B cell (primary cell): Measurements from ENCODE around the gene CT45A10. TPM values are rescaled to one million over a fixed set of nuclear protein-coding genes. Genes with fewer than 3 reads are reported as not detected.
"Not testable (repeated sequence)": the region's sequence is repeated elsewhere in the genome, so short reads cannot be mapped to it uniquely, and the experiment has no call there.

ENCODE experiments used
- ATAC-seq: fragments of 200-7000 bp; cut with Tn5 transposase; one replicate; pipeline ENCODE4 v1.10.0; 2021; ENCODE audit warnings: low read depth, mild to moderate bottlenecking, moderate number of reproducible peaks, moderate library complexity
- CTCF ChIA-PET: fragments of 350-600 bp; sonication (Branson Sonifier 250); formaldehyde crosslinking; loops from one replicate; lab custom pipeline; 2021; ENCODE audit warnings: antibody characterized with exemption, inconsistent platforms; lab: Charles Lee
- POLR2A ChIA-PET: fragments of 350-600 bp; sonication (Branson Sonifier 250); formaldehyde crosslinking; loops from one replicate; lab custom pipeline; 2021; ENCODE audit warnings: antibody characterized with exemption; lab: Charles Lee
- DNase-seq: peaks from one replicate; pipeline ENCODE4 v3.0.0; 2013
- H2AFZ ChIP-seq: 2 replicates; pipeline ENCODE4 v1.6.1; 2012; ENCODE audit warnings: mild to moderate bottlenecking, low read depth, low read length; ENCODE audit not compliant: insufficient read depth, poor library complexity, severe bottlenecking
- H3K27ac ChIP-seq, 2 donors: 1 replicate in 1 of 2; 2 replicates in 1 of 2; pipeline ENCODE4 v1.5.1; 2012 to 2013; ENCODE audit warnings: low read length in 2 of 2, mild to moderate bottlenecking in 2 of 2, moderate library complexity in 1 of 2
- H3K27me3 ChIP-seq, 4 experiments: fragments of 200-600 bp in 1 of 4; sonication (generic) in 1 of 4; replicated peaks in 1 of 4; 1 replicate in 2 of 4; 2 replicates in 2 of 4; pipeline versions ENCODE4 v1.6.1 to v1.7.0; 2013 to 2016; ENCODE audit warnings: low read length in 3 of 4, mild to moderate bottlenecking in 2 of 4, mixed read lengths in 1 of 4, moderate library complexity in 1 of 4; ENCODE audit not compliant: insufficient read depth in 4 of 4, control insufficient read depth in 3 of 4; ENCODE audit errors: control extremely low read depth in 1 of 4
- H3K36me3 ChIP-seq, 2 experiments: replicated peaks in 1 of 2; 1 replicate in 1 of 2; 2 replicates in 1 of 2; pipeline versions ENCODE4 v1.6.1 to v1.7.1; 2013; ENCODE audit warnings: low read length in 1 of 2; ENCODE audit not compliant: insufficient read depth in 2 of 2, control insufficient read depth in 1 of 2; ENCODE audit errors: control extremely low read depth in 1 of 2, extremely low read depth in 1 of 2
- H3K4me1 ChIP-seq, 2 donors: fragments of 200-600 bp in 1 of 2; sonication (generic) in 1 of 2; 1 replicate in 1 of 2; 2 replicates in 1 of 2; pipeline versions ENCODE4 v1.5.1 to v1.6.1; 2013 to 2017; ENCODE audit warnings: low read length in 2 of 2; ENCODE audit not compliant: control insufficient read depth in 2 of 2, insufficient read depth in 2 of 2
- H3K4me2 ChIP-seq: replicated peaks from 2 replicates; pipeline ENCODE3; 2012; ENCODE audit warnings: mild to moderate bottlenecking, low read depth, low read length; ENCODE audit not compliant: poor library complexity, severe bottlenecking
- H3K4me3 ChIP-seq, 5 experiments: fragments of 200-600 bp in 1 of 5; sonication (generic) in 1 of 5; 1 replicate in 3 of 5; 2 replicates in 2 of 5; pipeline versions ENCODE4 v1.5.1 to v1.7.0; 2011 to 2016; ENCODE audit warnings: low read length in 4 of 5, mild to moderate bottlenecking in 4 of 5, low read depth in 2 of 5, control low read depth in 1 of 5, moderate library complexity in 1 of 5; ENCODE audit not compliant: insufficient read depth in 1 of 5; ENCODE audit errors: control extremely low read depth in 1 of 5, extremely low read depth in 1 of 5
- H3K79me2 ChIP-seq: fragments of 200-600 bp; sonication (generic); one replicate; pipeline ENCODE4 v1.6.0; 2016; ENCODE audit warnings: low read length; ENCODE audit not compliant: control insufficient read depth, insufficient read depth
- H3K9ac ChIP-seq: fragments of 200-600 bp; sonication (generic); 2 replicates; pipeline ENCODE4 v1.6.1; 2017; ENCODE audit warnings: mild to moderate bottlenecking, low read length, moderate library complexity
- H3K9me3 ChIP-seq, 3 donors: one replicate each; pipeline versions ENCODE4 v1.6.1 to v1.7.1; 2013; ENCODE audit warnings: low read length in 2 of 3; ENCODE audit not compliant: control insufficient read depth in 2 of 3, insufficient read depth in 1 of 3; ENCODE audit errors: control extremely low read depth in 1 of 3
- H4K20me1 ChIP-seq: 2 replicates; pipeline ENCODE4 v1.6.0; 2012; ENCODE audit warnings: mild to moderate bottlenecking, low read length; ENCODE audit not compliant: insufficient read depth, control insufficient read depth, poor library complexity, severe bottlenecking
- H3K27ac Mint-ChIP-seq: one replicate; pipeline ENCODE4 v1.8.0; 2021; ENCODE audit warnings: mixed read lengths
- H3K27me3 Mint-ChIP-seq: one replicate; pipeline ENCODE4 v1.8.0; 2021; ENCODE audit warnings: mixed read lengths
- H3K4me1 Mint-ChIP-seq: one replicate; pipeline ENCODE4 v1.8.0; 2021; ENCODE audit warnings: mixed read lengths
- H3K4me3 Mint-ChIP-seq: one replicate; pipeline ENCODE4 v1.8.0; 2021; ENCODE audit warnings: mixed read lengths
- H3K9me3 Mint-ChIP-seq: one replicate; pipeline ENCODE4 v1.8.0; 2022; ENCODE audit warnings: mixed read lengths; ENCODE audit not compliant: insufficient read depth
- WGBS: methylation state at CpG from one replicate; pipeline ENCODE4 v1.1.5; 2013; ENCODE audit warnings: missing lambda C conversion rate; ENCODE audit not compliant: insufficient coverage; 5-methylcytosine and 5-hydroxymethylcytosine counted together
- intact Hi-C: fragments of 100-400 bp; cut with micrococcal nuclease; formaldehyde crosslinking; loops from one replicate; pipeline ENCODE4 v1.10.0; 2022
- polyA plus RNA-seq: library from polyadenylated mRNA; depleted of rRNA; stranded (reverse); fragments of >200 nt; gene quantifications from 2 replicates; pipeline ENCODE4 v1.2.3, GENCODE V29; 2012
- total RNA-seq, 2 donors: library from RNA; stranded (reverse); fragments of 120-200 nt in 1 of 2; gene quantifications; 1 replicate in 1 of 2; 2 replicates in 1 of 2; pipeline versions ENCODE4 v1.2.3 to v1.2.4, GENCODE V29; 2013 to 2022

The CT45A10 gene
- total and polyA plus RNA-seq, 2 donors (not counting 1 experiment from before 2014, with no cell fraction given): not detected

DNA sequence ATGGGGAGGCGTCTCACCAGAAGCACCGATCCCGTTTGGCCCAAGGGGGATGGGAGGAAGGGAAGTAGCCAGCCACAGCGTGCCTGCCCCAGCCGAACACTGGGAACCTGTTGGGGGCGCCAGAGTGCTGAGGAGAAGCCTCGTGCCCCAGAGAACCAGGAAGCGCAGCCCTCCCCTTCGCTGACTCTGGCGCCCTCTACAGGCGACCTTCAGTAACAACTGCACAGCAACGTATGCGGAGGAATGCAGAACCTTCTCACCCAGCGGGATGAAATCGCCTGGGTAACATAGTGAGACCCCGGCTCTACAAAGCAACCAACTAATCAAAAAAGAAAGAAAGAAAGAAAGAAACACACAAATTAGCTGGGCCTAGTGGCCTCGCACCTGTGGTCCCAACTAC is 56.1 kb downstream of the CT45A10 start, which contains the start of gene CT45A7:
Gene CT45A7, minus strand, starts transcription at position 101 of the 400 bp plus-strand sequence. CDS start 3,747 bp downstream, outside the sequence.
- CTCF ChIA-PET: not testable (repeated sequence)

More for the DNA sequence above, 56.1 kb downstream of the CT45A10 start, which contains the start of gene CT45A7:
- H3K27me3 Mint-ChIP-seq, H3K9me3 ChIP-seq, intact Hi-C loops, H3K27ac ChIP-seq, H3K9ac ChIP-seq, ATAC-seq, H2AFZ ChIP-seq, H3K4me1 ChIP-seq, H3K4me1 Mint-ChIP-seq, H3K4me3 ChIP-seq, H3K27me3 ChIP-seq, H3K9me3 Mint-ChIP-seq, H3K4me3 Mint-ChIP-seq, H3K27ac Mint-ChIP-seq, H3K4me2 ChIP-seq, DNase-seq, H3K79me2 ChIP-seq, H3K36me3 ChIP-seq, POLR2A ChIA-PET, H4K20me1 ChIP-seq: not testable (repeated sequence)
- WGBS: no CpG with 5 or more reads among the region's 17 CpGs

Other genes with a start within 250 kb of the CT45A10 start
- gene CT45A1, start 179.8 kb downstream of the CT45A10 start, total RNA-seq: not detected in 2 replicates
- gene CT45A1, start 179.8 kb downstream of the CT45A10 start, polyA plus RNA-seq: not detected in 2 replicates
- gene CT45A3, start 125.3 kb downstream of the CT45A10 start, total RNA-seq: not detected in 2 replicates
- not detected in 2 replicates for gene CT45A3, start 125.3 kb downstream of the CT45A10 start, polyA plus RNA-seq
- not detected in 2 replicates for gene CT45A5, start 107.9 kb downstream of the CT45A10 start, total RNA-seq
- not detected in 2 replicates for gene CT45A5, start 107.9 kb downstream of the CT45A10 start, polyA plus RNA-seq
- not detected in 2 replicates for gene CT45A6, start 90.7 kb downstream of the CT45A10 start, total RNA-seq
- not detected in 2 replicates for gene CT45A6, start 90.7 kb downstream of the CT45A10 start, polyA plus RNA-seq
- gene CT45A2, start 73.4 kb downstream of the CT45A10 start, total RNA-seq: not detected in 2 replicates
- not detected in 2 replicates for gene CT45A2, start 73.4 kb downstream of the CT45A10 start, polyA plus RNA-seq
- gene CT45A7, start 56.2 kb downstream of the CT45A10 start, total RNA-seq: not detected in 2 replicates
- gene CT45A7, start 56.2 kb downstream of the CT45A10 start, polyA plus RNA-seq: not detected in 2 replicates
- gene CT45A8, start 38.9 kb downstream of the CT45A10 start, total RNA-seq: not detected in 2 replicates
- gene CT45A8, start 38.9 kb downstream of the CT45A10 start, polyA plus RNA-seq: not detected in 2 replicates
- gene CT45A9, start 21.6 kb downstream of the CT45A10 start, total RNA-seq: not detected in 2 replicates
- not detected in 2 replicates for gene CT45A9, start 21.6 kb downstream of the CT45A10 start, polyA plus RNA-seq
- gene SAGE1, start 272 bp upstream of the CT45A10 start, total RNA-seq: not detected in 2 replicates
- gene SAGE1, start 272 bp upstream of the CT45A10 start, polyA plus RNA-seq: 0.18 TPM in 1 of 2 replicates, not detected in the other
- gene MMGT1, start 80.5 kb upstream of the CT45A10 start, total RNA-seq: 24.4 and 25.1 TPM in 2 replicates
- 7.9 and 18.5 TPM in 2 replicates for gene MMGT1, start 80.5 kb upstream of the CT45A10 start, polyA plus RNA-seq
- gene SLC9A6, start 92.0 kb upstream of the CT45A10 start, total RNA-seq: 14.5 and 15.2 TPM in 2 replicates
- gene SLC9A6, start 92.0 kb upstream of the CT45A10 start, polyA plus RNA-seq: 3.1 and 6.3 TPM in 2 replicates